Measurements from ENCODE around the gene LSM12.

DNA sequence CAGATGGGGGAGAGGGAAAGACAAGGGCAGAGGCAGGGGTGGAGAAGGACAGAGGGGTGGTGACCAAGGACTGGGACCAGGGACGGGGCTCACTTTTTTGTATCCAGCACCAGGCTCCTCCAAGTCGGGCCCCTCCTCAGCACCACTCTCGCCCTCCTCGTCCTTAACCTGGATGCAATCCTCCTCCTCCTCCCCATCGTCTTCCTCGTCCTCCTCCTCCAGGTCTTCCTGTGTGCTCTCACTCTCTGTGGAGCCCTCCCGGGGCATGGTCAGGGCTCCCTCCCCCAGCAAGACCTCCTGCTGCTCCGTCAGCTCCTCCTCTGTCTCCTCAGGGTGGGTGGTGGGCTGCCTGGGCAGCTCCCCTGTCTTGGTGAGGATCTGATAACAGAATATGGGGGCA lies 20.8 kb upstream of the LSM12 start:
- no peak for TF ChIP-seq CTCF (IDR thresholded peaks at IDR 0.05)
- no peak for TF ChIP-seq EZH2 (IDR thresholded peaks at IDR 0.05)

Measured in neural progenitor cell (in vitro differentiated cells).